K562 (cell line): ENCODE measurements around the gene CILP. TPM values are rescaled to one million over a fixed set of nuclear protein-coding genes. Genes with fewer than 3 reads are reported as not detected.
A peak's percentile ranks its signal among the peaks of the same experiment; 100 is the strongest.

Experiments used
- HNRNPH1 ChIP-seq: fragments of 200-400 bp; formaldehyde crosslinking; optimal IDR thresholded peaks from 2 replicates; pipeline ENCODE3; 2017; ENCODE audit warnings: low read depth, mild to moderate bottlenecking, low read length, moderate library complexity
- MTA3 ChIP-seq: fragments of 450-650 bp; formaldehyde crosslinking; IDR thresholded peaks from 2 replicates; pipeline ENCODE4 v1.6.1; 2017; ENCODE audit warnings: mild to moderate bottlenecking, borderline replicate concordance
- RCOR1 ChIP-seq, 2 experiments: IDR thresholded peaks; 2 replicates each; pipeline ENCODE4 v1.6.1; 2012; ENCODE audit warnings: low read depth in 2 of 2, low read length in 2 of 2, borderline replicate concordance in 1 of 2, improper control_type of control experiment in 1 of 2
- YBX1 ChIP-seq: fragments of 450-650 bp; IDR thresholded peaks from 2 replicates; pipeline ENCODE4 v1.7.1; 2016; ENCODE audit warnings: mild to moderate bottlenecking
- ZFX ChIP-seq: sonication (generic); formaldehyde crosslinking; IDR thresholded peaks from 2 replicates; pipeline ENCODE4 v1.8.0; 2022; ENCODE audit warnings: mild to moderate bottlenecking, missing genetic modification reagents, moderate library complexity
- ZNF696 ChIP-seq: fragments of 250-450 bp; sonication (Bioruptor Pico); conservative IDR thresholded peaks from 2 replicates; pipeline ENCODE4 v1.4.0; 2020; ENCODE audit warnings: mild to moderate bottlenecking, moderate library complexity
- polyA plus RNA-seq, 8 experiments: library from polyadenylated mRNA; depleted of rRNA in 4 of 8; stranded (reverse) in 5 of 8; unstranded in 3 of 8; fragments of >200 nt; fragmentation: Nextera tagmentation in 2 of 8; fragmentation: Illumina TruSeq in 1 of 8; extraction: Ambion mirVana in 2 of 8; extraction: Trizol in 1 of 8; gene quantifications; 2 replicates each; pipeline versions ENCODE4 v1.2.1 to v1.2.3, GENCODE V29; 2011 to 2014; ENCODE audit warnings: inconsistent platforms in 1 of 8, missing spikeins in 1 of 8
- total RNA-seq, 7 experiments: library from RNA; depleted of rRNA in 6 of 7; stranded (reverse); fragments of >200 nt in 6 of 7; fragmentation: Illumina TruSeq in 2 of 7; extraction: Trizol in 2 of 7; gene quantifications; 2 replicates each; pipeline versions ENCODE4 v1.2.1 to v1.2.3, GENCODE V29; 2011 to 2021; ENCODE audit warnings: low replicate concordance in 1 of 7
- TF ChIP-seq, protein P1 (sequence below), 2 experiments: IDR thresholded peaks; 2 replicates each; pipeline ENCODE4 v1.6.1; 2012; ENCODE audit warnings: improper control_type of control experiment in 2 of 2, low read depth in 2 of 2, low read length in 2 of 2, borderline replicate concordance in 1 of 2
- TF ChIP-seq, protein P2 (sequence below): fragments of 450-650 bp; IDR thresholded peaks from 2 replicates; pipeline ENCODE4 v1.6.1; 2016; ENCODE audit warnings: low read depth
- TF ChIP-seq, protein P3 (sequence below): fragments of 200-800 bp; sonication (Bioruptor generic); IDR thresholded peaks from 2 replicates; pipeline ENCODE4 v1.6.1; 2016; ENCODE audit warnings: missing genetic modification characterization, missing compliant biosample characterization
- TF ChIP-seq, protein P4 (sequence below): fragments of 450-650 bp; formaldehyde crosslinking; IDR thresholded peaks from 2 replicates; pipeline ENCODE4 v1.4.0; 2020; ENCODE audit warnings: mild to moderate bottlenecking, moderate library complexity

CILP gene
- total and polyA plus RNA-seq, 9 of the 15 experiments (the other 6 are each of a cell fraction or from before 2014, with no cell fraction given) = 0.03 TPM; not detected in 8

DNA sequence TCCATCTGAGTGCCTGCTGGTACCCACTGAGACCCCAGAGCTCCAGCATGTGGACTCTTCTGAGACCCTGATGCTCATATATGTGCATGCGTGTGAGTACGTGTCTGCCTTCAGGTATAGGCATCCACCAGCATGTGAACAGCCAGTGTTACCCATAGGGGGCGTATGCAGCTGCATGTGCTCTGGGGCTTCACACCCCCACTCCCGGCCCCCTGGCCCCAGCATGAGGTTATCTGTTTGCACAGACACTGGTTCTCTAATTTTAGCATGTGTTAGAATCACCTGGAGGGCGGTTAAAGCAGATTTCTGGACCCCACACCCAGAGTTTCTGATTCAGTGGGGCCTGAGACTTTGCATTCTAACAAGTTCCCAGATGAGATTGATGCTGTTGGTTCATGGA, 824 bp upstream of the CILP start (continued):
- TF ChIP-seq MTA3 (no peak), HNRNPH1 (no peak), ZNF696 (CRISPR knock-in tag) (no peak), RCOR1 (IDR thresholded peaks at IDR 0.05; ENCODE audit: borderline replicate concordance in 1 of 2, low read depth in 2 of 2, low read length in 2 of 2) (peak; percentile 57 to 93), YBX1 (no peak), ZFX (CRISPR knock-in tag) (peak; percentile 20; the same call in 1 of the 2 replicates)
- TF ChIP-seq, protein P1, sequence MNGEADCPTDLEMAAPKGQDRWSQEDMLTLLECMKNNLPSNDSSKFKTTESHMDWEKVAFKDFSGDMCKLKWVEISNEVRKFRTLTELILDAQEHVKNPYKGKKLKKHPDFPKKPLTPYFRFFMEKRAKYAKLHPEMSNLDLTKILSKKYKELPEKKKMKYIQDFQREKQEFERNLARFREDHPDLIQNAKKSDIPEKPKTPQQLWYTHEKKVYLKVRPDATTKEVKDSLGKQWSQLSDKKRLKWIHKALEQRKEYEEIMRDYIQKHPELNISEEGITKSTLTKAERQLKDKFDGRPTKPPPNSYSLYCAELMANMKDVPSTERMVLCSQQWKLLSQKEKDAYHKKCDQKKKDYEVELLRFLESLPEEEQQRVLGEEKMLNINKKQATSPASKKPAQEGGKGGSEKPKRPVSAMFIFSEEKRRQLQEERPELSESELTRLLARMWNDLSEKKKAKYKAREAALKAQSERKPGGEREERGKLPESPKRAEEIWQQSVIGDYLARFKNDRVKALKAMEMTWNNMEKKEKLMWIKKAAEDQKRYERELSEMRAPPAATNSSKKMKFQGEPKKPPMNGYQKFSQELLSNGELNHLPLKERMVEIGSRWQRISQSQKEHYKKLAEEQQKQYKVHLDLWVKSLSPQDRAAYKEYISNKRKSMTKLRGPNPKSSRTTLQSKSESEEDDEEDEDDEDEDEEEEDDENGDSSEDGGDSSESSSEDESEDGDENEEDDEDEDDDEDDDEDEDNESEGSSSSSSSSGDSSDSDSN (IDR thresholded peaks at IDR 0.05; ENCODE audit: borderline replicate concordance in 1 of 2, low read depth in 2 of 2, low read length in 2 of 2) = no peak
- TF ChIP-seq, protein P2, sequence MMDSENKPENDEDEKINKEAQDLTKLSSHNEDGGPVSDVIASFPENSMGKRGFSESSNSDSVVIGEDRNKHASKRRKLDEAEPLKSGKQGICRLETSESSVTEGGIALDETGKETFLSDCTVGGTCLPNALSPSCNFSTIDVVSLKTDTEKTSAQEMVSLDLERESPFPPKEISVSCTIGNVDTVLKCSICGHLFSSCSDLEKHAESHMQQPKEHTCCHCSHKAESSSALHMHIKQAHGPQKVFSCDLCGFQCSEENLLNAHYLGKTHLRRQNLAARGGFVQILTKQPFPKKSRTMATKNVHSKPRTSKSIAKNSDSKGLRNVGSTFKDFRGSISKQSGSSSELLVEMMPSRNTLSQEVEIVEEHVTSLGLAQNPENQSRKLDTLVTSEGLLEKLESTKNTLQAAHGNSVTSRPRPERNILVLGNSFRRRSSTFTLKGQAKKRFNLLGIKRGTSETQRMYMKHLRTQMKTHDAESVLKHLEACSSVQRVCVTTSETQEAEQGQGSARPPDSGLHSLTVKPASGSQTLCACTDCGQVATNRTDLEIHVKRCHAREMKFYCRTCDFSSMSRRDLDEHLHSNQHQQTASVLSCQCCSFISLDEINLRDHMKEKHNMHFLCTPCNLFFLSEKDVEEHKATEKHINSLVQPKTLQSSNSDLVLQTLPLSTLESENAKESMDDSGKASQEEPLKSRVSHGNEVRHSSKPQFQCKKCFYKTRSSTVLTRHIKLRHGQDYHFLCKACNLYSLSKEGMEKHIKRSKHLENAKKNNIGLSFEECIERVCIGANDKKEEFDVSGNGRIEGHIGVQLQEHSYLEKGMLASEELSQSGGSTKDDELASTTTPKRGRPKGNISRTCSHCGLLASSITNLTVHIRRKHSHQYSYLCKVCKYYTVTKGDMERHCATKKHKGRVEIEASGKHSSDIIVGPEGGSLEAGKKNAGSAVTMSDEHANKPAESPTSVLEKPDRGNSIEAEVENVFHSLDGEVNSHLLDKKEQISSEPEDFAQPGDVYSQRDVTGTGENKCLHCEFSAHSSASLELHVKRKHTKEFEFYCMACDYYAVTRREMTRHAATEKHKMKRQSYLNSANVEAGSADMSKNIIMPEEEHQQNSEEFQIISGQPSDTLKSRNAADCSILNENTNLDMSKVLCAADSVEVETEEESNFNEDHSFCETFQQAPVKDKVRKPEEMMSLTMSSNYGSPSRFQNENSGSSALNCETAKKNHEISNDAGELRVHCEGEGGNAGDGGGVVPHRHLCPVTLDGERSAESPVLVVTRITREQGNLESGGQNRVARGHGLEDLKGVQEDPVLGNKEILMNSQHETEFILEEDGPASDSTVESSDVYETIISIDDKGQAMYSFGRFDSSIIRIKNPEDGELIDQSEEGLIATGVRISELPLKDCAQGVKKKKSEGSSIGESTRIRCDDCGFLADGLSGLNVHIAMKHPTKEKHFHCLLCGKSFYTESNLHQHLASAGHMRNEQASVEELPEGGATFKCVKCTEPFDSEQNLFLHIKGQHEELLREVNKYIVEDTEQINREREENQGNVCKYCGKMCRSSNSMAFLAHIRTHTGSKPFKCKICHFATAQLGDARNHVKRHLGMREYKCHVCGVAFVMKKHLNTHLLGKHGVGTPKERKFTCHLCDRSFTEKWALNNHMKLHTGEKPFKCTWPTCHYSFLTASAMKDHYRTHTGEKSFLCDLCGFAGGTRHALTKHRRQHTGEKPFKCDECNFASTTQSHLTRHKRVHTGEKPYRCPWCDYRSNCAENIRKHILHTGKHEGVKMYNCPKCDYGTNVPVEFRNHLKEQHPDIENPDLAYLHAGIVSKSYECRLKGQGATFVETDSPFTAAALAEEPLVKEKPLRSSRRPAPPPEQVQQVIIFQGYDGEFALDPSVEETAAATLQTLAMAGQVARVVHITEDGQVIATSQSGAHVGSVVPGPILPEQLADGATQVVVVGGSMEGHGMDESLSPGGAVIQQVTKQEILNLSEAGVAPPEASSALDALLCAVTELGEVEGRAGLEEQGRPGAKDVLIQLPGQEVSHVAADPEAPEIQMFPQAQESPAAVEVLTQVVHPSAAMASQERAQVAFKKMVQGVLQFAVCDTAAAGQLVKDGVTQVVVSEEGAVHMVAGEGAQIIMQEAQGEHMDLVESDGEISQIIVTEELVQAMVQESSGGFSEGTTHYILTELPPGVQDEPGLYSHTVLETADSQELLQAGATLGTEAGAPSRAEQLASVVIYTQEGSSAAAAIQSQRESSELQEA = no peak
- TF ChIP-seq, protein P3, sequence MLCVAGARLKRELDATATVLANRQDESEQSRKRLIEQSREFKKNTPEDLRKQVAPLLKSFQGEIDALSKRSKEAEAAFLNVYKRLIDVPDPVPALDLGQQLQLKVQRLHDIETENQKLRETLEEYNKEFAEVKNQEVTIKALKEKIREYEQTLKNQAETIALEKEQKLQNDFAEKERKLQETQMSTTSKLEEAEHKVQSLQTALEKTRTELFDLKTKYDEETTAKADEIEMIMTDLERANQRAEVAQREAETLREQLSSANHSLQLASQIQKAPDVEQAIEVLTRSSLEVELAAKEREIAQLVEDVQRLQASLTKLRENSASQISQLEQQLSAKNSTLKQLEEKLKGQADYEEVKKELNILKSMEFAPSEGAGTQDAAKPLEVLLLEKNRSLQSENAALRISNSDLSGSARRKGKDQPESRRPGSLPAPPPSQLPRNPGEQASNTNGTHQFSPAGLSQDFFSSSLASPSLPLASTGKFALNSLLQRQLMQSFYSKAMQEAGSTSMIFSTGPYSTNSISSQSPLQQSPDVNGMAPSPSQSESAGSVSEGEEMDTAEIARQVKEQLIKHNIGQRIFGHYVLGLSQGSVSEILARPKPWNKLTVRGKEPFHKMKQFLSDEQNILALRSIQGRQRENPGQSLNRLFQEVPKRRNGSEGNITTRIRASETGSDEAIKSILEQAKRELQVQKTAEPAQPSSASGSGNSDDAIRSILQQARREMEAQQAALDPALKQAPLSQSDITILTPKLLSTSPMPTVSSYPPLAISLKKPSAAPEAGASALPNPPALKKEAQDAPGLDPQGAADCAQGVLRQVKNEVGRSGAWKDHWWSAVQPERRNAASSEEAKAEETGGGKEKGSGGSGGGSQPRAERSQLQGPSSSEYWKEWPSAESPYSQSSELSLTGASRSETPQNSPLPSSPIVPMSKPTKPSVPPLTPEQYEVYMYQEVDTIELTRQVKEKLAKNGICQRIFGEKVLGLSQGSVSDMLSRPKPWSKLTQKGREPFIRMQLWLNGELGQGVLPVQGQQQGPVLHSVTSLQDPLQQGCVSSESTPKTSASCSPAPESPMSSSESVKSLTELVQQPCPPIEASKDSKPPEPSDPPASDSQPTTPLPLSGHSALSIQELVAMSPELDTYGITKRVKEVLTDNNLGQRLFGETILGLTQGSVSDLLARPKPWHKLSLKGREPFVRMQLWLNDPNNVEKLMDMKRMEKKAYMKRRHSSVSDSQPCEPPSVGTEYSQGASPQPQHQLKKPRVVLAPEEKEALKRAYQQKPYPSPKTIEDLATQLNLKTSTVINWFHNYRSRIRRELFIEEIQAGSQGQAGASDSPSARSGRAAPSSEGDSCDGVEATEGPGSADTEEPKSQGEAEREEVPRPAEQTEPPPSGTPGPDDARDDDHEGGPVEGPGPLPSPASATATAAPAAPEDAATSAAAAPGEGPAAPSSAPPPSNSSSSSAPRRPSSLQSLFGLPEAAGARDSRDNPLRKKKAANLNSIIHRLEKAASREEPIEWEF = no peak
- TF ChIP-seq, protein P4, sequence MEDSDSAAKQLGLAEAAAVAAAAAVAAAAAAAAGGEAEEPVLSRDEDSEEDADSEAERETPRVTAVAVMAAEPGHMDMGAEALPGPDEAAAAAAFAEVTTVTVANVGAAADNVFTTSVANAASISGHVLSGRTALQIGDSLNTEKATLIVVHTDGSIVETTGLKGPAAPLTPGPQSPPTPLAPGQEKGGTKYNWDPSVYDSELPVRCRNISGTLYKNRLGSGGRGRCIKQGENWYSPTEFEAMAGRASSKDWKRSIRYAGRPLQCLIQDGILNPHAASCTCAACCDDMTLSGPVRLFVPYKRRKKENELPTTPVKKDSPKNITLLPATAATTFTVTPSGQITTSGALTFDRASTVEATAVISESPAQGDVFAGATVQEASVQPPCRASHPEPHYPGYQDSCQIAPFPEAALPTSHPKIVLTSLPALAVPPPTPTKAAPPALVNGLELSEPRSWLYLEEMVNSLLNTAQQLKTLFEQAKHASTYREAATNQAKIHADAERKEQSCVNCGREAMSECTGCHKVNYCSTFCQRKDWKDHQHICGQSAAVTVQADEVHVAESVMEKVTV = peak; percentile 56
